Right ventricle myocardium inferior (tissue), 1 donor: ENCODE results near the gene CCDC175. TPM values are rescaled to one million over a fixed set of nuclear protein-coding genes. Genes with fewer than 3 reads are reported as not detected.

Source experiments
- ATAC-seq: fragments of 200-7000 bp; cut with Tn5 transposase; one replicate; pipeline ENCODE4 v1.9.1; 2020; ENCODE audit warnings: mild to moderate bottlenecking, moderate library complexity
- DNase-seq: peaks from one replicate; pipeline ENCODE4 v3.0.0; 2021; ENCODE audit errors: missing footprints
- intact Hi-C: fragments of 100-400 bp; cut with DNase I; formaldehyde crosslinking; loops from one replicate; pipeline ENCODE4 v1.11.0; 2022
- total RNA-seq: library from RNA; stranded (reverse); fragmentation: NEBNext Ultra II Directional; extraction: Animal tissue kit (Norgen Biotek cat#: 25700); gene quantifications from one replicate; pipeline ENCODE4 v1.2.1, GENCODE V29; 2021
- donor health status: DM: no; HTN: yes; CAD: no; lungs with severe emphysema.

Gene CCDC175
- total RNA-seq, 1 donor from 2014 or later: not detected

DNA sequence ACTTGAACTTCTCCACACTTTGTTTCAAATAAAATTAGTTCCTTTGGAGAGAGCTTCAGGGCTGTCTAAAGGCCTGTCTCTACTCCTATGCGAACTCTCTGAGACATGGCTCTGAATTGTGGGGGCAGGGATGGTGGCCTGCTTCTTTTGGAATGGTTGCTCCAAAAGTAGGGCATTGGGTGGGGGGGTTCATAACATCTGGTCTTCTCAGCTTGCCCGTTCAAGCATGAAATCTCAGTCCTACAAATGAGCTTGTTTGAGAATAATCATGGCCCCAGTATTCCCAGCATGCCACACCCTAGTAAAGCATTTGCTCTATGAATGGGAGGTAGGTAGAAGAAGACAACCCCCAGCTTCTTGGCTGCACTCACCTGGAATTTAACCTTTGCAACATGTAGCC, 118.1 kb downstream of the CCDC175 start:
- ATAC-seq (no peak), DNase-seq (no peak)
- intact Hi-C loops: no loop called here

GRCh38 chr14:59455411-59455810, 121.2 kb downstream of the CCDC175 start:
- no peak for ATAC-seq
- intact Hi-C loops: no loop called here
- DNase-seq: no peak

Other genes starting within 250 kb of the CCDC175 start
- 1.5 TPM for gene GPR135, start 111.4 kb downstream of the CCDC175 start, total RNA-seq
- gene L3HYPDH, start 92.4 kb downstream of the CCDC175 start, total RNA-seq: 8.8 TPM
- gene JKAMP, start 92.3 kb downstream of the CCDC175 start, total RNA-seq: 23.7 TPM